ENCODE data around the gene ZNF579. TPM values are rescaled to one million over a fixed set of nuclear protein-coding genes. Genes with fewer than 3 reads are reported as not detected.
A peak's percentile ranks its signal among the peaks of the same experiment; 100 is the strongest.

Gene ZNF579
- total and polyA plus RNA-seq, 2 of the 8 experiments (the other 6 are each of a cell fraction or from before 2014, with no cell fraction given) = 10.0 to 18.9 TPM

- Histone ChIP-seq H3K27ac (ENCODE audit: low read depth, low read length) (peak within 1 kb of the TSS; percentile 100), H2AFZ (ENCODE audit: low read length) (peak within 1 kb of the TSS; percentile 76; the same call in 1 of the 2 replicates), H3K79me2 (ENCODE audit: control insufficient read depth in 1 of 2, insufficient read depth in 2 of 2, low read length in 2 of 2) (peaks cover 0 to 3% of the 10 kb centered on the region in 2 experiments; a peak in 2 of 4 replicates), H2BK5ac (ENCODE audit: low read depth, low read length) (peak within 1 kb of the TSS; percentile 98), H3K9me3 (ENCODE audit: insufficient read depth in 2 of 2, low read depth in 1 of 2, low read length in 1 of 2) (no peaks in the 10 kb centered on the region), H4K8ac (ENCODE audit: extremely low read depth, insufficient read depth, low read length) (peak within 1 kb of the TSS; percentile 100; the same call in 1 of the 2 replicates), H2BK15ac (ENCODE audit: low read length) (peak within 1 kb of the TSS; percentile 83; the same call in 1 of the 2 replicates), H3K79me1 (ENCODE audit: low read depth, low read length) (peaks cover 3% of the 10 kb centered on the region), H3K4me2 (ENCODE audit: insufficient read depth in 1 of 2, low read depth in 2 of 2, low read length in 2 of 2) (peak within 1 kb of the TSS; percentile 90 to 95), H3K9ac (replicated peaks in 1 of 4; ENCODE audit: extremely low read depth in 1 of 4, low read depth in 3 of 4, low read length in 3 of 4) (peak within 1 kb of the TSS; percentile 95 to 100 (median 100)), H3K14ac (ENCODE audit: insufficient read length) (no peak within 1 kb of the TSS), H3K18ac (ENCODE audit: extremely low read depth, low read length) (peak within 1 kb of the TSS; percentile 97), H3K23ac (ENCODE audit: insufficient read length) (no peak within 1 kb of the TSS), H3K36me3 (ENCODE audit: control insufficient read depth in 2 of 4, insufficient read depth in 4 of 4, low read length in 3 of 4) (peaks cover 0 to 8% (median 7%) of the 10 kb centered on the region in 4 experiments; a peak in 3 of 8 replicates), H4K5ac (ENCODE audit: insufficient read length, low read depth, low read length) (peak within 1 kb of the TSS; percentile 92), H4K91ac (replicated peaks; ENCODE audit: insufficient read length, low read length) (peak within 1 kb of the TSS; percentile 100), H3K4me1 (replicated peaks in 1 of 4; ENCODE audit: control insufficient read depth in 3 of 4, insufficient read depth in 4 of 4, low read length in 3 of 4) (peaks cover 0 to 14% (median 8%) of the 10 kb centered on the region in 4 experiments; a peak in 5 of 7 replicates), H3K4ac (replicated peaks; ENCODE audit: insufficient read length, low read depth, low read length) (peak within 1 kb of the TSS; percentile 93), H3K23me2 (ENCODE audit: low read depth, low read length) (peaks cover 14% of the 10 kb centered on the region), H3K4me3 (ENCODE audit: extremely low read depth in 1 of 4, insufficient read depth in 2 of 4, low read depth in 3 of 4, low read length in 4 of 4) (peak within 1 kb of the TSS; percentile 78 to 95 (median 86)), H2BK120ac (replicated peaks; ENCODE audit: low read depth, low read length) (peak within 1 kb of the TSS; percentile 99), H2BK20ac (ENCODE audit: low read length) (peak within 1 kb of the TSS; percentile 66; the same call in 1 of the 2 replicates), H2BK12ac (ENCODE audit: low read depth, low read length) (peak within 1 kb of the TSS; percentile 89), H4K20me1 (replicated peaks in 1 of 2; ENCODE audit: control insufficient read depth in 1 of 2, insufficient read depth in 2 of 2, low read length in 2 of 2) (peaks cover 0 to 4% of the 10 kb centered on the region in 2 experiments), H3K27me3 (replicated peaks in 1 of 4; ENCODE audit: control insufficient read depth in 3 of 4, extremely low read depth in 1 of 4, insufficient read depth in 3 of 4, low read length in 3 of 4) (no peaks in the 10 kb centered on the region), H3K56ac (replicated peaks; ENCODE audit: insufficient read length, low read depth, low read length) (peak within 1 kb of the TSS; percentile 98), H2AK5ac (ENCODE audit: low read depth, low read length) (no peak within 1 kb of the TSS; the same call in 1 of the 2 replicates)
- whole genome bisulfite sequencing, 2 experiments (ENCODE audit: extremely low coverage in 1 of 2, insufficient coverage in 1 of 2, insufficient read length in 1 of 2, insufficient replicate concordance in 2 of 2, low coverage in 1 of 2, low lambda C conversion rate in 2 of 2, missing lambda C conversion rate in 1 of 2) = 2% methylated on average over 18 of the region's 97 CpGs; no CpG with 5 or more reads in 1 of the 2 experiments
- ChIA-PET CTCF (ENCODE audit: partially characterized antibody) (interaction anchor here (0.6 to 1.5 kb wide), 4 partner anchors 12 to 19 kb away, joined by 3 read pairs; no protein-coding TSS in a partner anchor), POLR2A (ENCODE audit: partially characterized antibody) (interaction anchor here (0.6 to 3.7 kb wide), 36 partner anchors 10 to 1789 kb away, joined by 3 to 42 read pairs (median 4); partner anchors contain the start of genes HSPBP1, NAT14, TMEM238 and U2AF2)
- FAIRE-seq (no peak), DNase-seq (ENCODE audit: low read depth in 1 of 2, low spot score in 2 of 2) (peak in 1 of 2 experiments; percentile 91)
- TF ChIP-seq POLR2AphosphoS5 (IDR thresholded peaks at IDR 0.05; ENCODE audit: low read depth, low read length) (peak; percentile 66; the same call in 1 of the 2 replicates), FOSL1 (IDR thresholded peaks at IDR 0.05; ENCODE audit: insufficient read depth, low read depth, low read length) (peak; percentile 95), ATF2 (IDR thresholded peaks at IDR 0.05; ENCODE audit: low read length) (no peak), SUZ12 (IDR thresholded peaks at IDR 0.05; ENCODE audit: low read length) (no peak), RAD21 (IDR thresholded peaks at IDR 0.05 in 1 of 2, conservative IDR thresholded peaks at IDR 0.05 in 1 of 2; ENCODE audit: low read depth in 2 of 2, low read length in 2 of 2) (no peak), CREB1 (IDR thresholded peaks at IDR 0.05) (peak; percentile 72; the same call in 1 of the 2 replicates), TAF1 (IDR thresholded peaks at IDR 0.05; ENCODE audit: low read depth, low read length) (peak; percentile 65; the same call in 1 of the 2 replicates), SAP30 (IDR thresholded peaks at IDR 0.05; ENCODE audit: insufficient read depth, insufficient replicate concordance, low read length) (peak; percentile 91)
Observed at GRCh38 chr19:55599842-55600661, 19.4 kb upstream of the ZNF579 start, which contains the start of gene ZNF524. ZNF524 (plus strand) TSS chr19:55600288; CDS start chr19:55602113, 1,825 bp downstream.

Data from H1 (cell line).